Pancreas (tissue), 10 donors: ENCODE results near the gene CLPTM1L. TPM values are rescaled to one million over a fixed set of nuclear protein-coding genes. Genes with fewer than 3 reads are reported as not detected.
A peak's percentile ranks its signal among the peaks of the same experiment; 100 is the strongest.
"Not testable (repeated sequence)": the region's sequence is repeated elsewhere in the genome, so short reads cannot be mapped to it uniquely, and the experiment has no call there.

Experiments
- ATAC-seq, 4 donors: fragments of 200-7000 bp; cut with Tn5 transposase; one replicate each; pipeline versions ENCODE4 v1.8.0 to v1.9.1; 2020; ENCODE audit warnings: mild to moderate bottlenecking in 4 of 4, moderate library complexity in 4 of 4
- DNase-seq, 6 donors: peaks; one replicate each; pipeline ENCODE4 v3.0.0-alpha.2; 2020
- FAIRE-seq: peaks from 2 replicates; lab custom pipeline; 2012; peaks lifted over from hg19 to GRCh38; lab: Jason Lieb, UNC
- H3K27ac ChIP-seq, 4 donors: fragments of 200-600 bp; sonication (generic); 1 replicate in 3 of 4; 2 replicates in 1 of 4; pipeline versions ENCODE4 v1.5.0 to v1.8.0; 2020
- H3K27me3 ChIP-seq, 4 donors: fragments of 200-600 bp; one replicate each; pipeline ENCODE4 v1.8.0; 2021
- H3K36me3 ChIP-seq, 3 donors: fragments of 200-600 bp; sonication (generic) in 1 of 3; one replicate each; pipeline versions ENCODE4 v1.5.0 to v1.8.0; 2020 to 2021
- H3K4me1 ChIP-seq, 3 donors: fragments of 200-600 bp; one replicate each; pipeline ENCODE4 v1.8.0; 2021
- H3K4me3 ChIP-seq, 4 donors: fragments of 200-600 bp; sonication (generic) in 2 of 4; one replicate each; pipeline versions ENCODE4 v1.5.0 to v1.8.0; 2020 to 2021
- H3K9me3 ChIP-seq, 4 donors: fragments of 200-600 bp; one replicate each; pipeline ENCODE4 v1.8.0; 2021
- WGBS, 2 donors: extraction: QIAGEN DNeasy Blood & Tissue Kit; methylation state at CpG; one replicate each; pipeline ENCODE4 v1.1.7; 2013; 5-methylcytosine and 5-hydroxymethylcytosine counted together
- intact Hi-C, 3 donors: fragments of 100-400 bp; cut with DNase I; formaldehyde crosslinking; loops; one replicate each; pipeline versions ENCODE4 v1.11.1 to v1.14.2; 2022
- polyA plus RNA-seq, 2 donors: library from polyadenylated mRNA; stranded (reverse); fragments of 200-250 nt; gene quantifications; one replicate each; pipeline ENCODE4 v1.2.3, GENCODE V29; 2013
- total RNA-seq, 6 donors: library from RNA; stranded (reverse); fragmentation: NEBNext Ultra II Directional in 4 of 6; extraction: Animal tissue kit (Norgen Biotek cat#: 25700) in 4 of 6; gene quantifications; one replicate each; pipeline versions ENCODE4 v1.2.1 to v1.2.4, GENCODE V29; 2021 to 2023
- TF ChIP-seq, protein P1 (sequence below), 4 donors: fragments of 200-600 bp; sonication (generic) in 3 of 4; IDR thresholded peaks; one replicate each; pipeline versions ENCODE4 v1.5.0 to v1.8.0; 2021; ENCODE audit warnings: antibody characterized with exemption in 4 of 4
- donor health status: healthy with polysubstance abuse.
- donor health status: DM: no; HTN: no; CAD: no; lungs with moderate emphysema.
- donor health status: DM: no; HTN: no; CAD: no.
- donor health status: control.
- donor health status: control.
- donor health status: Bipolar disorder and iron deficiency.
- donor health status: DM: yes; HTN: yes; CAD: no.
- donor health status: DM: no; HTN: no; CAD: no.
- donor health status: DM: no; HTN: no; CAD: no.
- donor health status: DM: yes; HTN: yes; CAD: no.

CLPTM1L gene
- total and polyA plus RNA-seq, 8 donors = 39.5 to 63.0 (median 53.2) TPM

DNA sequence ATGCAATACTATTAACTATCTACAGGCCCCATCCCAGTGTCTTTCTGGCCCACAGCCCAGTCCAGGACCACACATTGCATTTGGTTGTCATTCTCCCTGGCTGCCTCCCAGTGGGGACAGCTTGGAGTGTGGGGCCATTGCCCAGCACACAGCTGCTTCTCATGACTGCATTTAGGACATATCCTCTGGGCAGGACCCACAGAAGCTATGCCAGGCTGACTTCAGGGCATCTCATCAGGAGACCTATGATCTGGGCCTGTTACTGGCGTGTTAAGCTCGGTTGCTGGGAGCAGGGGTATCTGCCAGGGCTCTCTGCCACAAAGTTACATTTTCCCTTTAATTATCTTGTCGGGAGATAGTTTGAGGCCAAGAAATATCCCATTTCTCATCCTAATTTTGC is 32.1 kb upstream of the CLPTM1L start:
- Histone ChIP-seq H3K4me1 (no peaks in the 10 kb centered on the region), H3K27ac (no peak overlapping the region), H3K4me3 (no peak overlapping the region), H3K27me3 (no peaks in the 10 kb centered on the region), H3K36me3 (no peaks in the 10 kb centered on the region), H3K9me3 (no peaks in the 10 kb centered on the region)
- TF ChIP-seq, protein P1, sequence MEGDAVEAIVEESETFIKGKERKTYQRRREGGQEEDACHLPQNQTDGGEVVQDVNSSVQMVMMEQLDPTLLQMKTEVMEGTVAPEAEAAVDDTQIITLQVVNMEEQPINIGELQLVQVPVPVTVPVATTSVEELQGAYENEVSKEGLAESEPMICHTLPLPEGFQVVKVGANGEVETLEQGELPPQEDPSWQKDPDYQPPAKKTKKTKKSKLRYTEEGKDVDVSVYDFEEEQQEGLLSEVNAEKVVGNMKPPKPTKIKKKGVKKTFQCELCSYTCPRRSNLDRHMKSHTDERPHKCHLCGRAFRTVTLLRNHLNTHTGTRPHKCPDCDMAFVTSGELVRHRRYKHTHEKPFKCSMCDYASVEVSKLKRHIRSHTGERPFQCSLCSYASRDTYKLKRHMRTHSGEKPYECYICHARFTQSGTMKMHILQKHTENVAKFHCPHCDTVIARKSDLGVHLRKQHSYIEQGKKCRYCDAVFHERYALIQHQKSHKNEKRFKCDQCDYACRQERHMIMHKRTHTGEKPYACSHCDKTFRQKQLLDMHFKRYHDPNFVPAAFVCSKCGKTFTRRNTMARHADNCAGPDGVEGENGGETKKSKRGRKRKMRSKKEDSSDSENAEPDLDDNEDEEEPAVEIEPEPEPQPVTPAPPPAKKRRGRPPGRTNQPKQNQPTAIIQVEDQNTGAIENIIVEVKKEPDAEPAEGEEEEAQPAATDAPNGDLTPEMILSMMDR (IDR thresholded peaks at IDR 0.05) = no peak
- FAIRE-seq (no peak), ATAC-seq (no peak), DNase-seq (no peak)
- intact Hi-C loops = no loop called here
- 78 to 90% methylated on average over 3 of the region's 3 CpGs for WGBS, 2 donors

DNA sequence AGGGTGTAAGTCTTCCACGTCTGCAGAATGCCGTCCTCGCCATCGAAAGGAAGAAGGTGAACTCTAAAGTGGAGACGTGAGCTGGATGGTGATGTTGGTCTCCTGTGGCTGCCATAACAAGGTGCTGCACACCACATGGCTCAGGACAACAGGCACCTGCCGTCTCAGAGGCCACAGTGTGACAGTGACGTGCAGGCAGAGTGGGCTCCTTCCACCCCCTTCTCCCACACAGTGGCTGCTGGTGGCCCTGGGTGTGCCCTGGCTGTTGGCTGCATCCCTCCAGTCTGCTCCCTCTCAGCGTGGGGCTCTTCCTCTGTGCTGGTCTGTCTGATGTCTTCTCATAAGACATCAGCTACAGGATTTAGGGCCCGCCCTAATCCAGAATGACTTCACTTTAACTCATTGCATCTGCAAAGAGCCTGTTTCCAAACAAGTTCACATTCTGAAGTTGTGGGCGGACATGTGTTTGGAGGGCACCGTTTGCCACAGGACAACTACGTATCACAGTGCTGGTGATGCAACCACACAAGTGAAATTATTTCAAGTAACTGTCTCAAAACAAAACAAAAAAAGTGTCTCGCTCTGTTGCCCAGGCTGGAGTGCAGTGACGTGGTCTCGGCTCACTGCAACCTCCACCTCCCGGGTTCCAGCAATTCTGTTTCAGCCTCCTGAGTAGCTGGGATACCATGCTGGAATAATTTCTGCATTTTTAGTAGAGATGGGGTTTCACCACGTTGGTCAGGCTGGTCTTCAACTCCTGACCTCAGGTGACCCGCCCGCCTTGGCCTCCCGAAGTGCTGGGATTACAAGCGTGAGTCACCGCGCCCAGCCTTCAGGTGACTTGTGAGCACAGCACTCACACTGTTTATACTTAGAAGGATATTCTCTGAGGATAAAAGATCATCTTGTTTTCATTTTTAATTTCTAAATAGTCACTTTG is 31.2 kb upstream of the CLPTM1L start:
- Histone ChIP-seq H3K4me3 (no peak overlapping the region), H3K27me3 (no peaks in the 10 kb centered on the region), H3K27ac (no peak overlapping the region), H3K4me1 (no peaks in the 10 kb centered on the region), H3K9me3 (no peaks in the 10 kb centered on the region), H3K36me3 (no peaks in the 10 kb centered on the region)
- no peak for FAIRE-seq
- DNase-seq = no peak
- TF ChIP-seq, protein P1 (IDR thresholded peaks at IDR 0.05) = no peak
- 73 to 80% methylated on average over 23 of the region's 23 CpGs for WGBS, 2 donors
- ATAC-seq = no peak
- intact Hi-C loops = no loop called here

DNA sequence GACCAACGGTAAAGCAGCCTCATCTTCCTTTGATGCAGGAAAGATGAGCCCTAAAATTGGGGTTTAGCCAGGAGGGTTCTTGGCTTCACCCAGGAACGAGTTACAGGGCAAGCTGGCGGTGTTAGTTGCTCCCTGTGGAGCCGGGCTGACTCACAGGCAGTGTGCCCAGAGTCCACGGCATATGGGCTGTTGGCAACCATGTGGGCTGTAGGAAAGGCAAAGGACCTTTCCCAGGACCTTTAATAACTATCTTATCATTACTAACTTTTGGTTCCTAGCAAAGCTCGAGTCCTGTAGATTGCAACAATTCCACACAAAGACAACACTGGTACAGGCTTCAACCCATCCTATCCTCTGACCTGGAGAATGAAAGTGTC is 29.8 kb upstream of the CLPTM1L start:
- FAIRE-seq = no peak
- no peaks in the 10 kb centered on the region for H3K9me3 ChIP-seq
- no peak overlapping the region for H3K4me3 ChIP-seq
- H3K27ac ChIP-seq = no peak overlapping the region
- no peaks in the 10 kb centered on the region for H3K36me3 ChIP-seq
- TF ChIP-seq, protein P1 (IDR thresholded peaks at IDR 0.05) = no peak
- peak in 3 of 6 donors; percentile 41 to 69 (median 63) for DNase-seq
- no peaks in the 10 kb centered on the region for H3K27me3 ChIP-seq
- H3K4me1 ChIP-seq = no peaks in the 10 kb centered on the region
- intact Hi-C loops = no loop called here
- ATAC-seq = peak; percentile 22 to 79 (median 53)
- 29 to 33% methylated on average over 6 of the region's 6 CpGs for WGBS, 2 donors

DNA sequence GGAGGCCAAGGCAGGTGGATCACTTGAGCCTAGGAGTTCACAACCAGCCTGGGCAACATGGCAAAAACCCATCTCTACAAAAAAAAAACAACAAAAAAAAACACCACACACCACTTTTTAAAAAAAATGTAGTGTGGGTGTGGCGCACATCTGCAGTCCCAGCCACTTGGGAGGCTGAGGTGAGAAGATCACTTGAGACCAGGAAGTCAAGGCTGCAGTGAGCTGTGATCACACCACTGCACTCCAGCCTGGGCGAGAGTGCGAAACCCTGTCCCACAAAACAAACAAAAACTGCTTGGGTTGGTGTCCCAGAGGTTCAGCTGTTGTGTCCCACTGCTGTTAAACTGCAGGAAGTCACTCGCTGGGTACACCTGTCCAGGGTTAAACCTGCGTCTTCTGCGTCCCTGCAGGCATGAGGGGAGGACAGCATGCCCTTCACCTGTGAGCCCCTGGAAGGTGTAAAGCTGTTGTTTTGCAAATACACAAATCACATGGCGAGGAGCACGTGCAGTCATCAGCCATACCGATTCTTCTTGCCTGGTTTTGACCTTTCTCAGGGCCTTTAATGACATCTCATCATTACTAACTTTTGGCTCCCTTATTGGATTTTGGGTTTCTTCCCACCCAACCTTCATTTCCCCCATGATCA is 29.3 kb upstream of the CLPTM1L start:
- Histone ChIP-seq H3K27ac (no peak overlapping the region), H3K36me3 (no peaks in the 10 kb centered on the region), H3K27me3 (no peaks in the 10 kb centered on the region), H3K4me1 (no peaks in the 10 kb centered on the region), H3K4me3 (no peak overlapping the region), H3K9me3 (no peaks in the 10 kb centered on the region)
- TF ChIP-seq, protein P1 (IDR thresholded peaks at IDR 0.05) = no peak
- ATAC-seq = no peak
- WGBS, 2 donors = 66 to 80% methylated on average over 9 of the region's 9 CpGs
- no peak for FAIRE-seq
- intact Hi-C loops = no loop called here
- no peak for DNase-seq

DNA sequence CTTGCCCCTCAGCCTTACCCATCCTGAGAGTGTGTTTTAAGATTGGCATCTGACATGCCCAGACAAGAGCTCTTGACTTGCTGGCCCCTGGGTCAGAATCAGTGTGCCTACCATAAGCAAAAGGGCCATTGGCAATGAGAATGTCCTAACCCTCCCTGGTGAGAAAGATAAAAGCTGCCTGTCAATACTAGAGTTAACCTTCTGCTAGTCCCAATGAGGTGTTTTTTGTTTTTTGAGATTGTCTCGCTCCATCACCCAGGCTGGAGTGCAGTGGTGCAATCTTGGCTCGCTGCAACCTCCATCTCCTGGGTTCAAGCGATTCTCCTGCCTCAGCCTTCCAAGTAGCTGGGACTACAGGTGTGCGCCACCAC is 27.1 kb upstream of the CLPTM1L start:
- 91 to 96% methylated on average over 4 of the region's 4 CpGs for WGBS, 2 donors
- H3K27me3 ChIP-seq, FAIRE-seq, intact Hi-C loops, DNase-seq, H3K4me3 ChIP-seq, H3K36me3 ChIP-seq, H3K27ac ChIP-seq, H3K4me1 ChIP-seq, ATAC-seq, H3K9me3 ChIP-seq: not testable (repeated sequence)
